Gastroesophageal sphincter (tissue), 3 donors: ENCODE results near the gene RPGRIP1.

Experiments
- POLR2AphosphoS5 ChIP-seq: sonication (generic); formaldehyde crosslinking; IDR thresholded peaks from one replicate; pipeline ENCODE4 v1.6.1; 2017; ENCODE audit warnings: antibody characterized with exemption
- TF ChIP-seq, protein P1 (sequence below), 4 experiments: fragments of 200-600 bp in 2 of 4; fragments of 450-650 bp in 2 of 4; sonication (generic) in 1 of 4; IDR thresholded peaks; one replicate each; pipeline ENCODE4 v1.5.1; 2017 to 2019; ENCODE audit warnings: antibody characterized with exemption in 4 of 4, mild to moderate bottlenecking in 2 of 4, moderate library complexity in 2 of 4

DNA sequence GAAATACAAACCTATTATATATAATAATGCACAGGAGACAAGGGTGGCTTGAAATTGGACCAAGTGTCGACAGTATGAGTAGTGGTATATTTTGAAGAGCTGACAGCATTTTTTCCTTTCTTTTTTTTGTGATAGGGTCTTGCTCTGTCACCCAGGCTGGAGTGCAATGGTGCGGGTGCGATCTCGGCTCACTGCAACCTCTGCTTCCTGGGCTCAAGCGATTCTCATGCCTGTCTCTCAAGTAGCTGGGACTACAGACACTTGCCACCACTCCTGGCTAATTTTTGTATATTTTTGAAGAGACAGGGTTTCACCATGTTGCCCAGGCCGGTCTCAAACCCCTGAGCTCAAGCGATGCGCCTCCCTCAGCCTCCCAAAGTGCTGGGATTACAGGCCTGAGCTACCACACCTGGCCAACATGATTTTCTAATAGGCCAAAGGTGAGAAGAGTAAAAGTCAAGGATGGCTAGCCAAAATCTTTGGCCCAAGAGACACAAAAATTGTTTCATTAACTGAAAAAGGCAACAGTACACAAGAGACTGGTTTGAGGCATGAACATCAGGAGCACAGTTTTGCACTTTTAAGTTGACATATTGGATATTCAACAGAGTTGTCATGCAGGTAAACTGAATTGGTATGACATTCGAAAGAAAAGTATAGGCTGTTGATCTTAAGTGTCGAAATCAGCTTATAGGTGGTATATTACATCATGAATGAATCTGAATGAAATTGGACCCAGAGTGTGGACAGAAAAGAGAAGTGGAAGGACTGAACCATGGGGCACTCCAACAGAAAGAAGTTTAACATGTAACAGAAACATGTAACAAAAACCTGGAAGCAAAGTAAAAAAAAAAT, 23.1 kb upstream of the RPGRIP1 start:
- TF ChIP-seq, protein P1, sequence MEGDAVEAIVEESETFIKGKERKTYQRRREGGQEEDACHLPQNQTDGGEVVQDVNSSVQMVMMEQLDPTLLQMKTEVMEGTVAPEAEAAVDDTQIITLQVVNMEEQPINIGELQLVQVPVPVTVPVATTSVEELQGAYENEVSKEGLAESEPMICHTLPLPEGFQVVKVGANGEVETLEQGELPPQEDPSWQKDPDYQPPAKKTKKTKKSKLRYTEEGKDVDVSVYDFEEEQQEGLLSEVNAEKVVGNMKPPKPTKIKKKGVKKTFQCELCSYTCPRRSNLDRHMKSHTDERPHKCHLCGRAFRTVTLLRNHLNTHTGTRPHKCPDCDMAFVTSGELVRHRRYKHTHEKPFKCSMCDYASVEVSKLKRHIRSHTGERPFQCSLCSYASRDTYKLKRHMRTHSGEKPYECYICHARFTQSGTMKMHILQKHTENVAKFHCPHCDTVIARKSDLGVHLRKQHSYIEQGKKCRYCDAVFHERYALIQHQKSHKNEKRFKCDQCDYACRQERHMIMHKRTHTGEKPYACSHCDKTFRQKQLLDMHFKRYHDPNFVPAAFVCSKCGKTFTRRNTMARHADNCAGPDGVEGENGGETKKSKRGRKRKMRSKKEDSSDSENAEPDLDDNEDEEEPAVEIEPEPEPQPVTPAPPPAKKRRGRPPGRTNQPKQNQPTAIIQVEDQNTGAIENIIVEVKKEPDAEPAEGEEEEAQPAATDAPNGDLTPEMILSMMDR (IDR thresholded peaks at IDR 0.05) = no peak
- no peak for TF ChIP-seq POLR2AphosphoS5
